Myometrial cell (primary cell): Measurements from ENCODE around the gene DEFB128. TPM values are rescaled to one million over a fixed set of nuclear protein-coding genes. Genes with fewer than 3 reads are reported as not detected.

Experiments
- total RNA-seq: library from RNA; depleted of rRNA; stranded (reverse); fragments of >200 nt; gene quantifications from 2 replicates; pipeline ENCODE4 v1.2.3, GENCODE V29; 2015

Gene DEFB128
- total RNA-seq: not detected in 2 replicates

DNA sequence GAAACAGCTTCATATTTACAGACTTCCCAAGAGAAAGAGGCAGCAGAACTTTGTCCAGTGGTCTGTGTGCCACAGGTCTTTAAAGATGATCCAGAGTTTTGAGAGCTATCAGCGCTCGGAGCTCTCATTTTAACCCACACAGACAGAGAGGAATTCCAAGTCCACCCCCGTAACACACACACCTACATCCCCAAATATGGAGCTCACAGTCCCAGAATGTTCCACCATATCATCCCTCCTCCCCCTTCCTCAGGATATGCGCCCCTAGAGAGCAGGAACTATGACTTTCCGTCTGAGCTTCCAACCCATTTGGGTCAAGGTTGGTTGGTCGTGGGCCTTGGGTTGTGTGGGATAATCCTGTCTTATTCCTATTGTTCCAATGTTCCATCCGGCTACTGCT is at the start of gene DEFB128:
Gene DEFB128 (minus strand): TSS at position 101 of the 400 bp plus-strand sequence. CDS start 88 bp downstream, at position 13.

DNA sequence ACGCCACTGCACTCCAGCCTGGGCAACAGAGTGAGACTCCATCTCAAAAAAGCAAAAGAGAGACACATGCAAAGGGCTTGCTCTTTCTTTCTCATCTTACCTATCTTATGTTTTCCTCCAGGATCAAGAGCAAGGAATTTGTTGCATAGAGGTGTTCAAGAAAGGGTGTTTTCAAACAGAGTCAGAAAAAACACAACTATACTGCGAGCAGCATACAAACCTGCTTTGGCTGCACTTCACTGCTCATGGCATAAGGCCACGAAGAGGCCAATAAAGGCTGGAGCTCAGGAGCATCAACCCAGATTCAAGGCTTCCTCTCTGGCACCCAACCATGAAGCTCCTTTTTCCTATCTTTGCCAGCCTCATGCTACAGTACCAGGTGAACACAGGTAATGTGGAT is 37.4 kb upstream of the DEFB128 start, which contains the start of gene DEFB129:
Gene DEFB129 (plus strand): TSS at position 301 of the 400 bp plus-strand sequence. CDS start 31 bp downstream, at position 332.

DNA sequence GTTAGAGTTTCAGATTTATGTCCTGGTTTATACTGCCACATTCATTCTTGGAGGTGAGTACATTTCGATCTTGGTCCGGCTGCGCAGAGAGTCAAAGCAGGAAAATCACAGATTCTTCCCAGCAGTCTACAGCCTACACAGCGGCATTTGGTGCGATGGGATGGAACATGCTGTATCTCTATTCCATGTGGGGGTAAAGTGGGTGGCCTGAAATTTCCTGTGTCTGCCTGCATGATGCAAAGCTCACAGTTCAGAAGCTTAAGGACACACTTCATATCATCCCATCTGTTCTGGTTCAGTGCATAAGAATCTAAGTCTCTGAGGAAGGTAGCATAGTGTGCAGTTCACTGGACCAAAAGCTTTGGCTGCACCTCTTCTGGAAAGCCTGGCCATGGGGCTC is 32.4 kb downstream of the DEFB128 start, which contains the start of gene DEFB127:
Gene DEFB127 (plus strand): TSS at position 301 of the 400 bp plus-strand sequence. CDS start 91 bp downstream, at position 392.

DNA sequence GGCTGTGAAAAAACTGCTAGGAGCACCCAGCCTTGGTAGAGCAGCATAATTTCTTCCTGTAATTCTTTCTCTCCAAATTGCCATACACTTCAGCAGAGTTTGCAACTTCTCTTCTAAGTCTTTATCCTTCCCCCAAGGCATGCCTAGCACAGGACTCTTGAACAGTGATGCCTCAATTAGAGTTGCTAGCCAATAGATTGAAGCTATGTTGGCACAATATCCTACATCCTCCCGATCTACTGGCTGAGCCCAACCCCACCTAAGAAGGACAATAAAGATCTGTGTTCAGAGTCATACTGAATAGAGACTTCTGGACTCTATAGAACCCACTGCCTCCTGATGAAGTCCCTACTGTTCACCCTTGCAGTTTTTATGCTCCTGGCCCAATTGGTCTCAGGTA is 47.2 kb downstream of the DEFB128 start, which contains the start of gene DEFB126:
Gene DEFB126 (plus strand): TSS at position 301 of the 400 bp plus-strand sequence. CDS start 39 bp downstream, at position 340.

Other genes with a start within 250 kb of the DEFB128 start
- not detected in 2 replicates for gene DEFB125, start 102.0 kb downstream of the DEFB128 start, total RNA-seq
- not detected in 2 replicates for gene DEFB126, start 47.1 kb downstream of the DEFB128 start, total RNA-seq
- not detected in 2 replicates for gene DEFB127, start 32.3 kb downstream of the DEFB128 start, total RNA-seq
- gene DEFB129, start 37.5 kb upstream of the DEFB128 start, total RNA-seq: not detected in 2 replicates
- not detected in 2 replicates for gene DEFB132, start 68.0 kb upstream of the DEFB128 start, total RNA-seq
- gene C20orf96, start 101.0 kb upstream of the DEFB128 start, total RNA-seq: 0.53 and 1.7 TPM in 2 replicates
- gene ZCCHC3, start 107.9 kb upstream of the DEFB128 start, total RNA-seq: 10.7 and 11.9 TPM in 2 replicates
- gene SOX12, start 135.8 kb upstream of the DEFB128 start, total RNA-seq: 8.6 and 11.7 TPM in 2 replicates
- 78.9 and 110 TPM in 2 replicates for gene NRSN2, start 157.4 kb upstream of the DEFB128 start, total RNA-seq
- gene TRIB3, start 191.0 kb upstream of the DEFB128 start, total RNA-seq: 122 and 125 TPM in 2 replicates
- gene RBCK1, start 218.6 kb upstream of the DEFB128 start, total RNA-seq: 111 and 128 TPM in 2 replicates